PC-9 (cell line): ENCODE data around the gene NLRP7.
"Not testable (repeated sequence)": the region's sequence is repeated elsewhere in the genome, so short reads cannot be mapped to it uniquely, and the experiment has no call there.

Experiments used
- CTCF ChIP-seq: fragments of 200-600 bp; sonication (generic); conservative IDR thresholded peaks from 2 replicates; pipeline ENCODE4 v1.6.1; 2017; ENCODE audit warnings: mixed run types, antibody characterized with exemption, mild to moderate bottlenecking, moderate library complexity
- EZH2 ChIP-seq: fragments of 200-600 bp; sonication (generic); IDR thresholded peaks from 2 replicates; pipeline ENCODE4 v1.8.0; 2017; ENCODE audit warnings: antibody characterized with exemption, low read depth

GRCh38 chr19:54904261-54904660 is 43.1 kb downstream of the NLRP7 start:
- not testable (repeated sequence) for TF ChIP-seq CTCF, EZH2
